ENCODE results near the gene BLNK. TPM values are rescaled to one million over a fixed set of nuclear protein-coding genes. Genes with fewer than 3 reads are reported as not detected.

BLNK gene
- total and polyA plus RNA-seq, 2 donors (not counting 1 experiment from before 2014, with no cell fraction given) = 153 to 205 TPM

GRCh38 chr10:96317067-96317833 lies 45.9 kb upstream of the BLNK start:
- intact Hi-C loops (cut with micrococcal nuclease) = loop anchor here (5.0 kb wide), 1 partner anchor 300 kb away; no protein-coding TSS in a partner anchor
- Histone ChIP-seq H3K4me1 (ENCODE audit: control insufficient read depth in 2 of 2, insufficient read depth in 2 of 2, low read length in 2 of 2) (no peaks in the 10 kb centered on the region), H3K4me2 (replicated peaks; ENCODE audit: low read depth, low read length, poor library complexity, severe bottlenecking) (no peak overlapping the region), H3K36me3 (replicated peaks in 1 of 2; ENCODE audit: control extremely low read depth in 1 of 2, control insufficient read depth in 1 of 2, extremely low read depth in 1 of 2, insufficient read depth in 2 of 2, low read length in 1 of 2) (no peaks in the 10 kb centered on the region), H3K79me2 (ENCODE audit: control insufficient read depth, insufficient read depth, low read length) (no peaks in the 10 kb centered on the region), H3K9ac (ENCODE audit: low read length) (no peak overlapping the region), H3K27me3 (replicated peaks in 1 of 4; ENCODE audit: control extremely low read depth in 1 of 4, control insufficient read depth in 3 of 4, insufficient read depth in 4 of 4, low read length in 3 of 4) (peaks cover 0 to 5% (median 0%) of the 10 kb centered on the region in 4 experiments), H2AFZ (ENCODE audit: insufficient read depth, low read depth, low read length, poor library complexity, severe bottlenecking) (no peak overlapping the region), H4K20me1 (ENCODE audit: control insufficient read depth, insufficient read depth, low read length, poor library complexity, severe bottlenecking) (no peaks in the 10 kb centered on the region), H3K4me3 (ENCODE audit: control extremely low read depth in 1 of 5, extremely low read depth in 1 of 5, insufficient read depth in 1 of 5, low read depth in 2 of 5, low read length in 4 of 5) (no peak overlapping the region), H3K9me3 (ENCODE audit: control extremely low read depth in 1 of 3, control insufficient read depth in 2 of 3, insufficient read depth in 1 of 3, low read length in 2 of 3) (no peaks in the 10 kb centered on the region), H3K27ac (ENCODE audit: low read length in 2 of 2) (no peak overlapping the region)
- POLR2A ChIA-PET = no interaction called here
- Mint-ChIP-seq H3K27me3 (peaks cover 27% of the 10 kb centered on the region), H3K27ac (no peak overlapping the region), H3K4me3 (no peak overlapping the region), H3K4me1 (no peaks in the 10 kb centered on the region), H3K9me3 (ENCODE audit: insufficient read depth) (no peaks in the 10 kb centered on the region)
- DNase-seq (no peak), ATAC-seq (ENCODE audit: low read depth) (no peak)
- TF ChIP-seq CTCF (IDR thresholded peaks at IDR 0.05) (no peak), EZH2 (IDR thresholded peaks at IDR 0.05; ENCODE audit: borderline replicate concordance, insufficient read depth, low read depth, low read length, poor library complexity, severe bottlenecking) (no peak)
- no CpG with 5 or more reads among the region's 4 CpGs for WGBS (ENCODE audit: insufficient coverage)
- CTCF ChIA-PET = interaction anchor here (0.6 to 4.6 kb wide), 10 partner anchors 17 to 300 kb away, joined by 3 to 47 read pairs (median 4); no protein-coding TSS in a partner anchor

- no peaks in the 10 kb centered on the region for H3K9me3 ChIP-seq (ENCODE audit: control extremely low read depth in 1 of 3, control insufficient read depth in 2 of 3, insufficient read depth in 1 of 3, low read length in 2 of 3)
- H3K27me3 ChIP-seq (replicated peaks in 1 of 4; ENCODE audit: control extremely low read depth in 1 of 4, control insufficient read depth in 3 of 4, insufficient read depth in 4 of 4, low read length in 3 of 4) = no peaks in the 10 kb centered on the region
- Mint-ChIP-seq H3K27ac (no peak overlapping the region), H3K9me3 (ENCODE audit: insufficient read depth) (no peaks in the 10 kb centered on the region), H3K4me3 (no peak overlapping the region), H3K4me1 (no peaks in the 10 kb centered on the region), H3K27me3 (peaks cover 14% of the 10 kb centered on the region)
- WGBS (ENCODE audit: insufficient coverage) = 17% methylated on average over 1 of the region's 2 CpGs
- no peak for TF ChIP-seq CTCF (IDR thresholded peaks at IDR 0.05)
- no peak for TF ChIP-seq EZH2 (IDR thresholded peaks at IDR 0.05; ENCODE audit: borderline replicate concordance, insufficient read depth, low read depth, low read length, poor library complexity, severe bottlenecking)
- H4K20me1 ChIP-seq (ENCODE audit: control insufficient read depth, insufficient read depth, low read length, poor library complexity, severe bottlenecking) = no peaks in the 10 kb centered on the region
- H2AFZ ChIP-seq (ENCODE audit: insufficient read depth, low read depth, low read length, poor library complexity, severe bottlenecking) = no peak overlapping the region
- no peak for ATAC-seq (ENCODE audit: low read depth)
- ChIA-PET POLR2A (no interaction called here), CTCF (interaction anchor here (1.0 to 1.3 kb wide), 3 partner anchors 11 to 84 kb away, joined by 3 to 5 read pairs (median 4); no protein-coding TSS in a partner anchor)
- no peak for DNase-seq
- H3K27ac ChIP-seq (ENCODE audit: low read length in 2 of 2) = no peak overlapping the region
- no peak overlapping the region for H3K9ac ChIP-seq (ENCODE audit: low read length)
- no peak overlapping the region for H3K4me2 ChIP-seq (replicated peaks; ENCODE audit: low read depth, low read length, poor library complexity, severe bottlenecking)
- no peaks in the 10 kb centered on the region for H3K36me3 ChIP-seq (replicated peaks in 1 of 2; ENCODE audit: control extremely low read depth in 1 of 2, control insufficient read depth in 1 of 2, extremely low read depth in 1 of 2, insufficient read depth in 2 of 2, low read length in 1 of 2)
- H3K4me1 ChIP-seq (ENCODE audit: control insufficient read depth in 2 of 2, insufficient read depth in 2 of 2, low read length in 2 of 2) = no peaks in the 10 kb centered on the region
- intact Hi-C loops (cut with micrococcal nuclease) = no loop called here
- H3K4me3 ChIP-seq (ENCODE audit: control extremely low read depth in 1 of 5, extremely low read depth in 1 of 5, insufficient read depth in 1 of 5, low read depth in 2 of 5, low read length in 4 of 5) = no peak overlapping the region
- H3K79me2 ChIP-seq (ENCODE audit: control insufficient read depth, insufficient read depth, low read length) = no peaks in the 10 kb centered on the region
These were observed 42.0 kb upstream of the BLNK start for GRCh38 chr10:96313344-96313743.

Measured in B cell (primary cell).